Stomach (tissue), 9 donors: ENCODE data around the gene CAB39L. TPM values are rescaled to one million over a fixed set of nuclear protein-coding genes. Genes with fewer than 3 reads are reported as not detected.
A peak's percentile ranks its signal among the peaks of the same experiment; 100 is the strongest.

ENCODE experiments used
- DNase-seq, 2 donors: peaks; one replicate each; pipeline versions ENCODE4 v3.0.0 to v3.0.0-alpha.2; 2013 to 2019
- H3K27ac ChIP-seq, 5 donors: fragments of 200-600 bp in 4 of 5; sonication (generic) in 4 of 5; one replicate each; pipeline ENCODE4 v1.5.1; 2013 to 2019; ENCODE audit warnings: mild to moderate bottlenecking in 1 of 5, moderate library complexity in 1 of 5
- H3K27me3 ChIP-seq, 3 donors: fragments of 200-600 bp; sonication (generic); one replicate each; pipeline ENCODE4 v1.5.1; 2017 to 2019; ENCODE audit warnings: mixed run types in 1 of 3
- H3K36me3 ChIP-seq, 4 donors: fragments of 200-600 bp; sonication (generic); 1 replicate in 3 of 4; 2 replicates in 1 of 4; pipeline ENCODE4 v1.5.1; 2016 to 2019
- H3K4me1 ChIP-seq, 4 donors: fragments of 200-600 bp; sonication (generic); one replicate each; pipeline ENCODE4 v1.5.1; 2016 to 2019
- H3K4me3 ChIP-seq, 4 donors: fragments of 200-600 bp; sonication (generic) in 3 of 4; one replicate each; pipeline ENCODE4 v1.5.1; 2016 to 2019; ENCODE audit warnings: mild to moderate bottlenecking in 1 of 4
- H3K9me3 ChIP-seq, 4 donors: fragments of 200-600 bp; sonication (generic); one replicate each; pipeline ENCODE4 v1.5.1; 2016 to 2019
- CTCF ChIP-seq, 7 experiments: fragments of 450-650 bp in 4 of 7; fragments of 200-600 bp in 3 of 7; sonication (generic) in 3 of 7; IDR thresholded peaks; one replicate each; pipeline ENCODE4 v1.5.1; 2016 to 2019; ENCODE audit warnings: antibody characterized with exemption in 7 of 7, control low read depth in 2 of 7, mild to moderate bottlenecking in 1 of 7
- EP300 ChIP-seq: sonication (generic); formaldehyde crosslinking; IDR thresholded peaks from one replicate; pipeline ENCODE4 v1.6.1; 2017; ENCODE audit warnings: antibody characterized with exemption
- POLR2A ChIP-seq, 4 donors: fragments of 450-650 bp; IDR thresholded peaks; one replicate each; pipeline ENCODE4 v1.6.1; 2016; ENCODE audit warnings: antibody characterized with exemption in 4 of 4, control low read depth in 2 of 4, mild to moderate bottlenecking in 1 of 4, moderate library complexity in 1 of 4
- POLR2AphosphoS5 ChIP-seq, 3 donors: sonication (generic); formaldehyde crosslinking; IDR thresholded peaks; one replicate each; pipeline ENCODE4 v1.6.1; 2016; ENCODE audit warnings: antibody characterized with exemption in 3 of 3
- WGBS, 5 donors: extraction: QIAGEN DNeasy Blood & Tissue Kit in 3 of 5; methylation state at CpG; one replicate each; pipeline versions ENCODE4 v1.1.5 to v1.1.7; 2013 to 2018; 5-methylcytosine and 5-hydroxymethylcytosine counted together
- intact Hi-C: fragments of 100-400 bp; cut with DNase I; formaldehyde crosslinking; loops from one replicate; pipeline ENCODE4 v1.15.1; 2023; ENCODE audit warnings: low total_unique reads
- polyA plus RNA-seq, 3 donors: library from polyadenylated mRNA; stranded (reverse); fragments of 200-250 nt; gene quantifications; one replicate each; pipeline ENCODE4 v1.2.3, GENCODE V29; 2013
- total RNA-seq, 5 donors: library from RNA; depleted of rRNA; stranded (reverse); fragments of >200 nt; gene quantifications; one replicate each; pipeline versions ENCODE4 v1.1.0 to v1.2.3, GENCODE V29; 2014 to 2016
- donor health status: healthy with polysubstance abuse.
- donor health status: Bipolar disorder and iron deficiency.
- donor health status: healthy.

Gene CAB39L
- total and polyA plus RNA-seq, 8 donors = 11.4 to 61.6 (median 33.0) TPM

DNA sequence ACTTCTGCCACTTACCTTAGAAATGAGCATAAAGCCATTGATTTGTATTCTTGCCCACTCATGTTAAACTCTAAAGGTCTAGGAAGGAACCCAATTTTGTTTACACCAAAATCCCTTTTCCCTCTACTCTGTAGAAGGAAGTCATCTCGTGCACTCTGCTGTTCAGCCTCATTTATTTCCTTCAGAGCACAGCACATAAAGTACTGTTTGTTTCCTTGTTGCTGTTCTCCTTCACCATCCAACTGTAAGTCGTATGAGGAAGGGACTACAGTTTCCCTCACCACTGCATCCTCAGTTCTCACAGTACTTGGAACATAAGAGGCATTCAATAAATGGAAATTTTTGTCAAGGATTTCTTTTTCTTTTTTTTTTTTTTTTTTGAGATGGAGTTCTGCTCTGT is 171.6 kb downstream of the CAB39L start:
- 38 to 52% (median 43%) methylated on average over 2 of the region's 2 CpGs for WGBS, 5 donors

DNA sequence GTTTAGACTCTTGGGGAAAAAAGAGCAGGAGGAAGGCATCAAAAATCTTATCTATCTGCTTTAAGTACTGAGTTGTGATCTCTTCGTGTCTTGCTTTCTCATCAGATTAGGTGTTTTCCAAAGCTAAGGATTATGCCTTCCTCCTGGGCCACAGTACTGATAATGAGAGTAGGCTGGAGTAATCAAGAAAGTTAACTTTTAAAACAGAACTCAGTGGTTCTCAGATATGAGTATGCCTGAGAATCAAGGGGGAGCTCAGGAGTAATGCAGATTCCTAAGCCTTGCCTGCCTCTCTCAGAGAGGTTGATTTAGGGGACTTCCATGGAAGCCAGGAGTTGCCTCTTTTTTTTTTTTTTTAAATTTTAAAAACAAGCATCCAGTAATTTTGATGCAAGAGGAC is 172.6 kb downstream of the CAB39L start:
- H3K9me3 ChIP-seq = no peaks in the 10 kb centered on the region
- no peak overlapping the region for H3K27ac ChIP-seq

More for the DNA sequence above, 171.6 kb downstream of the CAB39L start:
- intact Hi-C loops = no loop called here
- no peak overlapping the region for H3K27ac ChIP-seq
- peak in 1 of 2 donors; percentile 17 for DNase-seq
- no peaks in the 10 kb centered on the region for H3K9me3 ChIP-seq
- peaks cover 0 to 17% (median 13%) of the 10 kb centered on the region in 4 donors for H3K36me3 ChIP-seq
- H3K4me3 ChIP-seq = no peak overlapping the region
- H3K27me3 ChIP-seq = no peaks in the 10 kb centered on the region
- no peak for TF ChIP-seq POLR2A (IDR thresholded peaks at IDR 0.05)
- TF ChIP-seq CTCF (IDR thresholded peaks at IDR 0.05) = no peak
- TF ChIP-seq EP300 = no peak
- TF ChIP-seq POLR2AphosphoS5 (IDR thresholded peaks at IDR 0.05) = no peak
- H3K4me1 ChIP-seq = no peaks in the 10 kb centered on the region

DNA sequence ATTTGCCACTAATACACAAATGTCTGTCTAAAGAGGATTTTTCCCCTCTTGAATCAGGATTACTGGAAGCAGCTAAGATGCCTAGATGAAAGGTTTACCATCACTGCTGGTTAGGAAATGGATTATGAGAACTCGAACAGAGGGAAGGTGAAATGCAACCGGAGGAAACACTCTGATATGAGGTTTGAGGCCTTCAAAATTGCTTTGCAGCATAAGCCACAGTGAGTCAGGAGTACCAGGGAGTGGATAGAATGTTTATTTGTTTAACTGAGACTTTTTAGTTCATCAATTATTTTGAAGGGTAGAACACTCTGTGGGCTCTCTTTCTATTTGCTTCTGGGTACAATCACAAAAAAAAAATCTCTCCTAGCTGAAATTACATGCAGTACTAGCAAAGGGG is 178.0 kb downstream of the CAB39L start:
- H3K27ac ChIP-seq = no peak overlapping the region
- TF ChIP-seq EP300 (no peak), POLR2A (IDR thresholded peaks at IDR 0.05) (no peak), POLR2AphosphoS5 (IDR thresholded peaks at IDR 0.05) (no peak), CTCF (IDR thresholded peaks at IDR 0.05) (no peak)
- peaks cover 12 to 54% (median 46%) of the 10 kb centered on the region in 4 donors for H3K36me3 ChIP-seq
- no peaks in the 10 kb centered on the region for H3K27me3 ChIP-seq
- DNase-seq = no peak
- H3K4me1 ChIP-seq = no peaks in the 10 kb centered on the region
- intact Hi-C loops = no loop called here
- no peaks in the 10 kb centered on the region for H3K9me3 ChIP-seq
- H3K4me3 ChIP-seq = no peak overlapping the region
- WGBS, 5 donors = 71 to 81% (median 79%) methylated on average over 2 of the region's 2 CpGs

More for the DNA sequence above, 172.6 kb downstream of the CAB39L start:
- H3K36me3 ChIP-seq = peaks cover 0 to 23% (median 21%) of the 10 kb centered on the region in 4 donors
- WGBS, 5 donors = 0 to 32% (median 24%) methylated on average over 1 of the region's 1 CpG
- DNase-seq = no peak
- no peaks in the 10 kb centered on the region for H3K27me3 ChIP-seq
- intact Hi-C loops = no loop called here
- H3K4me3 ChIP-seq = no peak overlapping the region
- TF ChIP-seq POLR2A (IDR thresholded peaks at IDR 0.05) (no peak), CTCF (IDR thresholded peaks at IDR 0.05) (no peak), POLR2AphosphoS5 (IDR thresholded peaks at IDR 0.05) (no peak), EP300 (no peak)
- H3K4me1 ChIP-seq = no peaks in the 10 kb centered on the region

DNA sequence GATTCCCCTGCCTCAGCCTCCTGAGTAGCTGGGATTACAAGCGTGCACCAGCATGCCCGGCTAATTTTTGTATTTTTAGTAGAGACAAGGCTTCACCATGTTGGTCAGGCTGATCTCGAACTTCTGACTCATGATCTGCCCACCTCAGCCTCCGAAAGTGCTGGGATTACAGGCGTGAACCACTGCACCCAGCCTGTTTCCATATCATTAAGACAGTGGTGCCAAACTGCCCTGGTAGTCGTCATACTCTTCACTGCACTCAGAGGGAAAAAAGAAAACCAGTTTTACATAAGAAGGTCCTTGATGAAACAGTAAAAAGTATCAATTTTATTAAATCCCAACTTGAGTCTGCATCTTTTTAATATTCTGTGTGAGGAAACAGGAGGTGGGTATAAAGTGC is 181.2 kb downstream of the CAB39L start:
- no peak overlapping the region for H3K4me3 ChIP-seq
- H3K27ac ChIP-seq = no peak overlapping the region
- WGBS, 5 donors = 87 to 90% (median 88%) methylated on average over 6 of the region's 6 CpGs
- H3K27me3 ChIP-seq = no peaks in the 10 kb centered on the region
- no peaks in the 10 kb centered on the region for H3K9me3 ChIP-seq
- intact Hi-C loops = no loop called here
- peaks cover 17 to 61% (median 55%) of the 10 kb centered on the region in 4 donors for H3K36me3 ChIP-seq
- no peak for DNase-seq
- TF ChIP-seq EP300 (no peak), POLR2AphosphoS5 (IDR thresholded peaks at IDR 0.05) (no peak), CTCF (IDR thresholded peaks at IDR 0.05) (no peak), POLR2A (IDR thresholded peaks at IDR 0.05) (no peak)
- H3K4me1 ChIP-seq = peaks cover 0 to 13% (median 4%) of the 10 kb centered on the region in 4 donors
